HG03159 (cell line): ENCODE measurements around the gene GET4.

ENCODE experiments used
- ATAC-seq: cut with Tn5 transposase; IDR thresholded peaks from one replicate; pipeline ENCODE4 v1.9.1; 2021; ENCODE audit warnings: mild to moderate bottlenecking, moderate library complexity; ENCODE audit not compliant: unreplicated experiment

The GET4 gene

GRCh38 chr7:885261-885892, 9.0 kb downstream of the GET4 start:
- no peak for ATAC-seq

GRCh38 chr7:885893-886625, 9.7 kb downstream of the GET4 start:
- ATAC-seq, result no peak

- no peak for ATAC-seq
These were observed 10.5 kb downstream of the GET4 start for GRCh38 chr7:886626-887487.

GRCh38 chr7:887488-887820, 11.1 kb downstream of the GET4 start:
- no peak for ATAC-seq

GRCh38 chr7:888081-889024, 12.0 kb downstream of the GET4 start:
- no peak for ATAC-seq

GRCh38 chr7:889025-889390, 12.7 kb downstream of the GET4 start:
- no peak for ATAC-seq

GRCh38 chr7:889391-889790, 13.0 kb downstream of the GET4 start:
- no peak for ATAC-seq

- ATAC-seq, result no peak
These were observed 14.5 kb downstream of the GET4 start for GRCh38 chr7:890868-891267.

GRCh38 chr7:891291-891690, 14.9 kb downstream of the GET4 start:
- ATAC-seq, result no peak

- ATAC-seq, result no peak
These were observed 15.5 kb downstream of the GET4 start for GRCh38 chr7:891805-892204.

GRCh38 chr7:892648-893593, 16.6 kb downstream of the GET4 start:
- ATAC-seq, result no peak

GRCh38 chr7:893686-894085, 17.3 kb downstream of the GET4 start:
- no peak for ATAC-seq

GRCh38 chr7:894164-894867, 18.0 kb downstream of the GET4 start:
- ATAC-seq, result no peak

GRCh38 chr7:894927-895450, 18.6 kb downstream of the GET4 start:
- ATAC-seq, result no peak

GRCh38 chr7:895451-896052, 19.2 kb downstream of the GET4 start:
- no peak for ATAC-seq

- no peak for ATAC-seq
These were observed 20.2 kb downstream of the GET4 start for GRCh38 chr7:896346-897075.

GRCh38 chr7:897086-897485, 20.7 kb downstream of the GET4 start:
- no peak for ATAC-seq
